ENCODE data around the gene MSI2.

DNA sequence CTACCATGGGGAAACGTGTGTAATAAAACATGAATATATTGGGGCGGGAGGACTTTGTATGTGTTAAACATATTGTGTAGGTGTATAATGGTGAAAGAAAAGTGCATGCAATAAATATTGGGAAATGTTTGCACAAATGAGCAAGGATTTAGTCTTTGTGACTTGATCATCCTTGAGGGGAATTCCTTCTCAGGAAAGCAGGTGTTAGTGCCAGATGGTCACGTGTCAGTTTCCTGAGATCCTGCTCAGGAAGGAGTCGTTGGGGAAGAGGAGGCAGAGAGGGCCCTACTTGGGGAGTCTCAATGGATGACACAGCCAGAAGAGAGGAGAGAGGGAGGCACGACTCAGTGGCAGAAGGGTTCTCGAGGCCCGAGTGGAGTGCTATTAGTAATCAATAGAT is 53.2 kb downstream of the MSI2 start:
- TF ChIP-seq YY1 (IDR thresholded peaks at IDR 0.05; ENCODE audit: low read depth) (no peak), CTCF (IDR thresholded peaks at IDR 0.05) (no peak)
